ENCODE measurements around the gene ATP6AP1. TPM values are rescaled to one million over a fixed set of nuclear protein-coding genes. Genes with fewer than 3 reads are reported as not detected.

ATP6AP1 gene
- total and polyA plus RNA-seq, 3 donors from 2014 or later: 95.1 to 158 (median 119) TPM

GRCh38 chrX:154445776-154446175 lies 17.3 kb downstream of the ATP6AP1 start:
- WGBS, 2 donors: 88 to 95% methylated on average over 7 to 10 of the region's 16 CpGs
- Histone ChIP-seq H3K27ac (no peak overlapping the region), H3K27me3 (no peaks in the 10 kb centered on the region), H3K36me3 (ENCODE audit: low read depth, missing control alignments) (no peaks in the 10 kb centered on the region), H3K4me1 (peaks cover 5% of the 10 kb centered on the region), H3K9me3 (no peaks in the 10 kb centered on the region), H3K4me3 (no peak overlapping the region)
- intact Hi-C loops (cut with DNase I; ENCODE audit: low total_unique reads): no loop called here
- DNase-seq: no peak
- TF ChIP-seq CTCF (IDR thresholded peaks at IDR 0.05): no peak
- TF ChIP-seq POLR2A (IDR thresholded peaks at IDR 0.05): no peak

GRCh38 chrX:154446430-154446829 lies 18.0 kb downstream of the ATP6AP1 start:
- H3K27me3 ChIP-seq: no peaks in the 10 kb centered on the region
- H3K4me3 ChIP-seq: no peak overlapping the region
- no peaks in the 10 kb centered on the region for H3K9me3 ChIP-seq
- no peaks in the 10 kb centered on the region for H3K36me3 ChIP-seq (ENCODE audit: low read depth, missing control alignments)
- intact Hi-C loops (cut with DNase I; ENCODE audit: low total_unique reads): no loop called here
- no peak overlapping the region for H3K27ac ChIP-seq
- peaks cover 5% of the 10 kb centered on the region for H3K4me1 ChIP-seq
- TF ChIP-seq CTCF (IDR thresholded peaks at IDR 0.05) (no peak), POLR2A (IDR thresholded peaks at IDR 0.05) (no peak)
- WGBS, 2 donors: 97 to 99% methylated on average over 6 to 9 of the region's 12 CpGs
- no peak for DNase-seq

GRCh38 chrX:154448484-154448883 lies 20.0 kb downstream of the ATP6AP1 start:
- Histone ChIP-seq H3K36me3 (ENCODE audit: low read depth, missing control alignments) (no peaks in the 10 kb centered on the region), H3K4me1 (peaks cover 5% of the 10 kb centered on the region), H3K27me3 (no peaks in the 10 kb centered on the region), H3K27ac (no peak overlapping the region), H3K9me3 (no peaks in the 10 kb centered on the region), H3K4me3 (no peak overlapping the region)
- WGBS, 2 donors: 93% methylated on average over 5 to 8 of the region's 14 CpGs
- intact Hi-C loops (cut with DNase I; ENCODE audit: low total_unique reads): no loop called here
- TF ChIP-seq POLR2A (IDR thresholded peaks at IDR 0.05) (no peak), CTCF (IDR thresholded peaks at IDR 0.05) (no peak)
- DNase-seq: no peak

- TF ChIP-seq POLR2A (IDR thresholded peaks at IDR 0.05) (no peak), CTCF (IDR thresholded peaks at IDR 0.05) (no peak)
- intact Hi-C loops (cut with DNase I; ENCODE audit: low total_unique reads): no loop called here
- WGBS, 2 donors: 94% methylated on average over 18 of the region's 18 CpGs; no CpG with 5 or more reads in 1 of the 2 donors
These were observed 21.1 kb downstream of the ATP6AP1 start for GRCh38 chrX:154449618-154450017.

GRCh38 chrX:154450312-154450711 lies 21.8 kb downstream of the ATP6AP1 start:
- TF ChIP-seq POLR2A (IDR thresholded peaks at IDR 0.05): no peak
- no peak for TF ChIP-seq CTCF (IDR thresholded peaks at IDR 0.05)
- Histone ChIP-seq H3K27ac (no peak overlapping the region), H3K4me3 (no peak overlapping the region), H3K9me3 (no peaks in the 10 kb centered on the region), H3K4me1 (no peaks in the 10 kb centered on the region), H3K36me3 (ENCODE audit: low read depth, missing control alignments) (no peaks in the 10 kb centered on the region), H3K27me3 (no peaks in the 10 kb centered on the region)
- intact Hi-C loops (cut with DNase I; ENCODE audit: low total_unique reads): no loop called here
- DNase-seq: no peak
- 86 to 94% methylated on average over 4 to 17 of the region's 17 CpGs for WGBS, 2 donors

More at GRCh38 chrX:154449618-154450017, 21.1 kb downstream of the ATP6AP1 start:
- Histone ChIP-seq H3K27ac (no peak overlapping the region), H3K9me3 (no peaks in the 10 kb centered on the region), H3K36me3 (ENCODE audit: low read depth, missing control alignments) (no peaks in the 10 kb centered on the region), H3K27me3 (no peaks in the 10 kb centered on the region), H3K4me3 (no peak overlapping the region), H3K4me1 (peaks cover 5% of the 10 kb centered on the region)
- no peak for DNase-seq

All from testis (tissue), 3 donors.